Esophagus squamous epithelium (tissue), 5 donors: Measurements from ENCODE around the gene ZNF484. TPM values are rescaled to one million over a fixed set of nuclear protein-coding genes. Genes with fewer than 3 reads are reported as not detected.
"Not testable (repeated sequence)": the region's sequence is repeated elsewhere in the genome, so short reads cannot be mapped to it uniquely, and the experiment has no call there.

Experiments used
- DNase-seq: peaks from one replicate; lab custom pipeline; 2025; lab: John Stamatoyannopoulos, UW
- H3K27ac ChIP-seq, 4 donors: fragments of 200-600 bp; sonication (generic); one replicate each; pipeline ENCODE4 v1.5.1; 2016 to 2019; ENCODE audit warnings: mild to moderate bottlenecking in 1 of 4
- H3K27me3 ChIP-seq, 4 donors: fragments of 200-600 bp; sonication (generic); 1 replicate in 3 of 4; 2 replicates in 1 of 4; pipeline versions ENCODE4 v1.5.1 to v1.6.0; 2017 to 2021; ENCODE audit warnings: antibody characterized with exemption in 1 of 4
- H3K36me3 ChIP-seq, 3 donors: fragments of 200-600 bp; sonication (generic); one replicate each; pipeline ENCODE4 v1.5.1; 2016 to 2019
- H3K4me1 ChIP-seq, 3 donors: fragments of 200-600 bp; sonication (generic); one replicate each; pipeline ENCODE4 v1.5.1; 2017 to 2019
- H3K4me3 ChIP-seq, 4 donors: fragments of 200-600 bp; sonication (generic); 1 replicate in 3 of 4; 2 replicates in 1 of 4; pipeline ENCODE4 v1.5.1; 2016 to 2019; ENCODE audit warnings: mild to moderate bottlenecking in 2 of 4, moderate library complexity in 1 of 4
- H3K9me3 ChIP-seq, 3 donors: fragments of 200-600 bp; sonication (generic); one replicate each; pipeline ENCODE4 v1.5.1; 2016 to 2019
- POLR2A ChIP-seq, 4 donors: fragments of 450-650 bp; IDR thresholded peaks; one replicate each; pipeline ENCODE4 v1.6.1; 2017; ENCODE audit warnings: antibody characterized with exemption in 4 of 4, mild to moderate bottlenecking in 4 of 4, moderate library complexity in 3 of 4
- WGBS, 2 donors: methylation state at CpG; one replicate each; pipeline ENCODE4 v1.1.5; 2018; 5-methylcytosine and 5-hydroxymethylcytosine counted together
- intact Hi-C: fragments of 100-400 bp; cut with DNase I; formaldehyde crosslinking; loops from one replicate; pipeline ENCODE4 v1.15.0; 2022
- total RNA-seq, 4 donors: library from RNA; depleted of rRNA; stranded (reverse); fragments of >200 nt; gene quantifications; one replicate each; pipeline ENCODE4 v1.1.0, GENCODE V29; 2016
- TF ChIP-seq, protein P1 (sequence below), 6 experiments: fragments of 450-650 bp in 4 of 6; fragments of 200-600 bp in 2 of 6; sonication (generic) in 2 of 6; IDR thresholded peaks; one replicate each; pipeline ENCODE4 v1.5.1; 2016 to 2019; ENCODE audit warnings: antibody characterized with exemption in 6 of 6, mild to moderate bottlenecking in 4 of 6, moderate library complexity in 4 of 6
- donor health status: DM: yes; HTN: yes; CAD: no.

Gene ZNF484
- total RNA-seq, 4 donors from 2014 or later, result 2.4 to 8.8 (median 5.0) TPM

DNA sequence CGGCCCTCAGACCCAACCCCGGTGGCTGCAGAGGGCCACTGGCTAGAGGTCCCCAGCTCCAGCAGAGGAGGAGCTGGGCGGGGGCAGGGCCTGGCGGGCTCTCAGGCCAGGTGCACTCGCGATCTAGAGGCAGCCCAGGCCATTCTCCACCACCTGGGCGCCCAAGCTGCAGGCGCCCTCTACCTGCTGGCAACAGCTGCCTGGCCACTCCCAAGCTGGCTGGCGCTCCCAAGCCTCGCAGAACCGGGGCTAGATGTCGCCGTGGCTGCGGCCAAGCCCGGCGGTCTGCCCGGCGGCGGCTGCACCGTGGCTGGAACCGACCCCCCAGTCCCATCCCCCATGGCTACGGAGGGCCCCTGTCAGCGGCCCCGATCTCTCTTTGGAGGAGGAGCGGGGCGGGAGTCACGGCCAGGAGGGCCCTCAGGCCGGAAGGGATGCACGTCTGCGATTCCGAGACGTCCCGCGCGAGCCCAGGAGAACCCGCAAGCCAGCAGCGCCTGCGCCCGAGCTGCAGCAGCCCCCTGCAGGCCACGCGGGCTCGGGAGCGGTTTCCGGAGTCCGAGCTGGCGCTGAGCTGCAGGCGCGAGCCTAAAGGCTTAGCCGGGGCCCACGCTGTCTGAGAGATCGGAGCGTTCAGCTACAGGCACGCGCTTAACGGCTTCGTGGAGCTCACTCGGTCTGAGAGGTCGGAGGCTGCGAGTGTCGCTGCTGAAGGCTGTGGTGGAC lies 68.9 kb downstream of the ZNF484 start:
- Histone ChIP-seq H3K4me3 (peak overlapping the region; percentile 3 to 62 (median 32)), H3K4me1 (peaks cover 22 to 30% (median 28%) of the 10 kb centered on the region in 3 donors), H3K27ac (no peak overlapping the region), H3K9me3 (no peaks in the 10 kb centered on the region), H3K36me3 (no peaks in the 10 kb centered on the region), H3K27me3 (peaks cover 19 to 100% (median 51%) of the 10 kb centered on the region in 4 donors)
- intact Hi-C loops, result no loop called here
- DNase-seq, result no peak
- 4% methylated on average over 5 of the region's 60 CpGs; no CpG with 5 or more reads in 1 of the 2 donors for WGBS, 2 donors
- TF ChIP-seq, protein P1, sequence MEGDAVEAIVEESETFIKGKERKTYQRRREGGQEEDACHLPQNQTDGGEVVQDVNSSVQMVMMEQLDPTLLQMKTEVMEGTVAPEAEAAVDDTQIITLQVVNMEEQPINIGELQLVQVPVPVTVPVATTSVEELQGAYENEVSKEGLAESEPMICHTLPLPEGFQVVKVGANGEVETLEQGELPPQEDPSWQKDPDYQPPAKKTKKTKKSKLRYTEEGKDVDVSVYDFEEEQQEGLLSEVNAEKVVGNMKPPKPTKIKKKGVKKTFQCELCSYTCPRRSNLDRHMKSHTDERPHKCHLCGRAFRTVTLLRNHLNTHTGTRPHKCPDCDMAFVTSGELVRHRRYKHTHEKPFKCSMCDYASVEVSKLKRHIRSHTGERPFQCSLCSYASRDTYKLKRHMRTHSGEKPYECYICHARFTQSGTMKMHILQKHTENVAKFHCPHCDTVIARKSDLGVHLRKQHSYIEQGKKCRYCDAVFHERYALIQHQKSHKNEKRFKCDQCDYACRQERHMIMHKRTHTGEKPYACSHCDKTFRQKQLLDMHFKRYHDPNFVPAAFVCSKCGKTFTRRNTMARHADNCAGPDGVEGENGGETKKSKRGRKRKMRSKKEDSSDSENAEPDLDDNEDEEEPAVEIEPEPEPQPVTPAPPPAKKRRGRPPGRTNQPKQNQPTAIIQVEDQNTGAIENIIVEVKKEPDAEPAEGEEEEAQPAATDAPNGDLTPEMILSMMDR (IDR thresholded peaks at IDR 0.05), result peak in 2 of 6 experiments; percentile 32 to 43
- no peak for TF ChIP-seq POLR2A (IDR thresholded peaks at IDR 0.05)

DNA sequence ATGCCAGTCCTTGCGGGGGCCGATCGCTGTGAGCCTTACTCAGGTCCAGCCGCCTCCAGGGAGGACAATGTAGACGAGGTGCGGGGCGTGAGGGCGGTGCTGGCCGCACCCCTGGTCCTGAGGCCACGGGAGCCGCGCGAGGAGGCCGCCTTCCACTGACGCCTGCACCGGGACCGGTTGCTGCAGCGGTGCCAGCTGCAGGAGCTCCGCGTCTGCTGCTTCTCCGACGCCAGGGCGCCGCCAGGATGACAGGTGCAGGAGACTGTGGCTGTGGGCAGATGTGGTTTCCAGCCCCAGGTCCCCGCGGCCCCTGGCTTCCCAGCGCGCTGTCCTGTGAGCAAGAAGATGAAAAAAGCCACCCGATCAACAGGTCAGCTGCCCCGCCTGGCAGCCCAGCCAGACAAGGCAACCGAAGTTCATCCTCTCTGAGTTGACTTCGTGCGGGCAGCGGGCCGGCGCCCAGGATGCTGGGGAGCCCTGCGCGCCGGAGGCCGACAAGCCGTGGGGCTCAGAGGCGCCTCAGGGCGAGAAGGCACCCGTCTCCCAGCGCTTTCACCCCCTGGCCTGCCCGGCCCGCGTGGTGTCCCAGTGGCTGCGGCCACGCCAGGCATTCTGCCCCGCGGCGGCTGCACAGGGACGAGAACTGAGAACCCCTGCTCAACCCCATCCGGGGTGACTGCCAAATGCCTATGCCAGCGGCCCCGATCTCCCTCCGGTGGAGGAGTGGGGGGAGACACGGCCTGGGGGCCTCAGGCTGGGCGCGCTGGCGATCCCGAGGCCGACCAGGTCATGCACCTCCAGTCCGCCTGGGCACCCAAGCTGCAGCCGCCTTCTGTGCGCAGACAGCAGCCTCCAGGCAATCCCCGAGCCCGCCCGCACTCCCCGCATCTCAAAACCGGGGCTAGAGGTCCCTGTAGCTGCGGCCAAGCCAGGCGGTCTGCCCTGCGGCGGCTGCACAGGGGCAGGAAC lies 69.8 kb downstream of the ZNF484 start:
- 0% methylated on average over 1 of the region's 76 CpGs; no CpG with 5 or more reads in 1 of the 2 donors for WGBS, 2 donors
- H3K27ac ChIP-seq, result no peak overlapping the region
- intact Hi-C loops, result no loop called here
- H3K27me3 ChIP-seq, result peaks cover 19 to 100% (median 50%) of the 10 kb centered on the region in 4 donors
- no peaks in the 10 kb centered on the region for H3K9me3 ChIP-seq
- peaks cover 22 to 30% (median 28%) of the 10 kb centered on the region in 3 donors for H3K4me1 ChIP-seq
- H3K4me3 ChIP-seq, result peak overlapping the region in 3 of 4 donors; percentile 25 to 62 (median 40)
- TF ChIP-seq POLR2A (IDR thresholded peaks at IDR 0.05), result no peak
- DNase-seq, result no peak
- H3K36me3 ChIP-seq, result no peaks in the 10 kb centered on the region

DNA sequence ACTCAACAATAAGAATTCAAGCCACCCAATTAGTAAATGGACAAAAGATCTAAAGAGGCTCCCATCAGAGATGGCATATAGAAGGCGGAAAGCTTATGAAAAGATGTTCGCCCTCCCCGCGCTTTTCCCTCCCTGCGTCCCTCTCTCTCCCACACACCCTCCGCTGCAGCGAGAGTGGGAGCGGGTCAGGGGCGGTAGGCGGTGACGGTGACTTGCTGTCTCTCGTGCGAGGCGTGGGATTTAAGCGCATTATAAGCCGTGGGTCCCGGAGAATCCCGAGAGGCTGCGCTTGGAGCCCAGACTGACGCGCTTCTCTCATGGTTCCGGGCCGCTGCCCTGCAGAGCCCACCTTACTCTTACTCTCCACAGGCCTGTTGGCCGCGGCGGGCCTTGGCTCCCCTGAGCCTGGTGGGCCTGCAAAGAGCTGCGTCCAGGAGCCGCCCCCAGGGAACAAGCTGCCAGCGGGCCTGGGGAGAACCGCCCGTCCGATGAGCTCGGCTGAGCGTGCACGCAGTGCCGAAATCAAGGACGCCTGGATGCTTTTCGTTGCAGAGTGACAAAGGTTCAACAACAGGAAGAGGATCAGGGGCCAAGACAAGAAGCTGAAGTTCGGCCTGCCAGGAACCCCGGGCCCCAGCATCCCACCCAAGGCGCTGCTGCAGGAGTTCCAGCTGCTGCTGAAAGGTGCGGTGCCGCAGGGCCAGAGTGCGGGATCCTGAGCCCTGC lies 70.6 kb downstream of the ZNF484 start:
- H3K4me3 ChIP-seq, result peak overlapping the region in 2 of 4 donors; percentile 40 to 62
- H3K9me3 ChIP-seq, result no peaks in the 10 kb centered on the region
- H3K4me1 ChIP-seq, result peaks cover 22 to 30% (median 28%) of the 10 kb centered on the region in 3 donors
- H3K27ac ChIP-seq, result no peak overlapping the region
- WGBS, 2 donors, result 31 to 38% methylated on average over 13 of the region's 44 CpGs
- no peaks in the 10 kb centered on the region for H3K36me3 ChIP-seq
- intact Hi-C loops, result no loop called here
- TF ChIP-seq, protein P1 (IDR thresholded peaks at IDR 0.05), result no peak
- TF ChIP-seq POLR2A (IDR thresholded peaks at IDR 0.05), result no peak
- DNase-seq, result no peak
- peaks cover 19 to 93% (median 43%) of the 10 kb centered on the region in 4 donors for H3K27me3 ChIP-seq

DNA sequence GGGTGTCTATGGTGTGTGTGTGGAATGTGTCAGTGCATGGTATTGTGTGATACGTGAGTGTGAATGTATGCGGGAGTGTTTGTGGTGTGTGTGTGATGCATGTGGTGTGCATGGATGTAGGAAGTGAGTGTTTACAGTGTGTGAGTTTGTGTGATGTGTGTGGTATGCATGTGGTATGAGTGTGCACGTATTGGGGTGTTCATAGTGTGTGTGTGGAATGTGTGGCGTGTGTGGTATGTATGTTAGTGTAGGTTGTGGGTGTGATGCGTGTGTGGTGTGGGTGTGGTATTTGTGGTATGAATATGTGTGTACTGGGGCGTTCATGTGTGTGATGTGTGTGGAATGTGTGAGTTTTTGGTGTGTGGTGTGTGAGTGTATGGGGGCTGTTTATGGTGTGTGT lies 73.1 kb downstream of the ZNF484 start:
- Histone ChIP-seq H3K27ac (no peak overlapping the region), H3K27me3 (peaks cover 19 to 68% (median 27%) of the 10 kb centered on the region in 4 donors), H3K9me3 (no peaks in the 10 kb centered on the region), H3K4me3 (no peak overlapping the region), H3K4me1 (peaks cover 23 to 39% (median 33%) of the 10 kb centered on the region in 3 donors), H3K36me3 (no peaks in the 10 kb centered on the region)
- TF ChIP-seq, protein P1 (IDR thresholded peaks at IDR 0.05), result no peak
- no peak for TF ChIP-seq POLR2A (IDR thresholded peaks at IDR 0.05)
- WGBS, 2 donors, result 83% methylated on average over 6 of the region's 6 CpGs
- intact Hi-C loops, result no loop called here
- no peak for DNase-seq

DNA sequence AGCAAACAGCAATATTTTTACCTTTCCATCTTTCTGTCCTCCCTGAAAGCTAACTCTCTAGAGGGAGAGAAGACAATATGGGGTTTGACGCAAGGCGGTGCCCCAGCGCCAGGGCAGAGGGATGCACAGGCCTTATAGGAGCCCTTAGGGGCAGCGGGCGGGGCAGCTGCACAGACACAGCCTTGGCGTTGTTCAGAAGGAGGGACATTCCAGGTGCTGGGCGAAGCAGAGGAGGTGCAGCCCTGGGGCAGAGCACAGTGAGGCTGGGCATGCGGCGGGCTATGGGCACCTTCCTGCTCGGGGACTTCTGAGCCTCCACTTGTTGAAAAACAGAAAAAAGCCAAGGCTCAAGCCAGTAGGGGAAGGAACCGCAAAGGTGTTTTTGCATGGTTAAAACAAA lies 79.5 kb downstream of the ZNF484 start:
- Histone ChIP-seq H3K27me3 (peaks cover 0 to 40% (median 0%) of the 10 kb centered on the region in 4 donors), H3K4me3 (no peak overlapping the region), H3K36me3 (no peaks in the 10 kb centered on the region), H3K27ac (no peak overlapping the region), H3K4me1 (peaks cover 4 to 22% (median 8%) of the 10 kb centered on the region in 3 donors), H3K9me3 (no peaks in the 10 kb centered on the region)
- intact Hi-C loops, result no loop called here
- no peak for DNase-seq
- 75 to 88% methylated on average over 5 of the region's 11 CpGs for WGBS, 2 donors
- TF ChIP-seq, protein P1 (IDR thresholded peaks at IDR 0.05), result no peak

DNA sequence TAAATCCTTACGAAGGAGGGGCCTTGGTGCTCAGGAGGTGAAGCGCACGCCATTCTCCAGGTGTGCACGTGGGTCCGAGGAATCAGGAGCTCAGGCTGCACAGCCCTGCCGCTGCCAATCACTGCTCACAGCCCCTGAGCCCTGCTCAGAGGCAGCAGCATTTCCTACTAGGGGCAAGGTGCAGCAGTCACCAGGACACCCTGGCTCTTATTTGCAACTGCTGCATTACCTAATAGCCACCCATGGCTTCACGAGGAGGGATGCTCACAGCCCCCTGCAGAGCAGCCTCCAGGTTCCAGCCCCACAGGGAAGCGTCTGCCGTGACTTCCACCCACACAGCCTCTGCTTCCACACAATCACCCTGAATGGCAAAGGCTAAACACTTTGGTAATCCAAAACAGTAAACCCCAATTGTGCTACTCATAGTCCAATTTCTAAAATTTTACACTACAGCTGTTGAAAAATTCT lies 81.5 kb downstream of the ZNF484 start:
- H3K4me3 ChIP-seq, intact Hi-C loops, DNase-seq, H3K27ac ChIP-seq, H3K9me3 ChIP-seq, H3K36me3 ChIP-seq: not testable (repeated sequence)
- 44 to 82% methylated on average over 3 of the region's 9 CpGs for WGBS, 2 donors
- H3K27me3 ChIP-seq, result peaks cover 0 to 42% (median 0%) of the 10 kb centered on the region in 4 donors
- H3K4me1 ChIP-seq, result peaks cover 4 to 22% (median 8%) of the 10 kb centered on the region in 3 donors
